Retina (tissue), 1 donor: ENCODE data around the gene RRP36.

ENCODE experiments used
- DNase-seq: peaks from one replicate; pipeline ENCODE4 v3.0.0-alpha.2; 2016

Gene RRP36

DNA sequence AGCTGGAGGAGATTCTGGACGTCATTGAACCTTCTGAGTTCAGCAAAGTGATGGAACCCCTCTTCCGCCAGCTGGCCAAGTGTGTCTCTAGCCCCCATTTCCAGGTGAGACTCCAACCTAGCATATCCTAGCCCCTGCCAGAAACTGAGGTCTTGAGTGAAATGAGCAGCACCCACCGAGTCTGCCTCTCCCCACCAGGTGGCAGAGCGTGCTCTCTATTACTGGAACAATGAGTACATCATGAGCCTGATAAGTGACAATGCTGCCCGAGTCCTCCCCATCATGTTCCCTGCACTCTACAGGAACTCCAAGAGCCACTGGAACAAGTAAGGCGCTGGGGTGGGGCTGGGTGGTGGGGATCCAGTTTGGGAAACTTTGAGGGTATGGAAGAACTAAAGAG is 12.3 kb upstream of the RRP36 start:
- DNase-seq, result no peak

DNA sequence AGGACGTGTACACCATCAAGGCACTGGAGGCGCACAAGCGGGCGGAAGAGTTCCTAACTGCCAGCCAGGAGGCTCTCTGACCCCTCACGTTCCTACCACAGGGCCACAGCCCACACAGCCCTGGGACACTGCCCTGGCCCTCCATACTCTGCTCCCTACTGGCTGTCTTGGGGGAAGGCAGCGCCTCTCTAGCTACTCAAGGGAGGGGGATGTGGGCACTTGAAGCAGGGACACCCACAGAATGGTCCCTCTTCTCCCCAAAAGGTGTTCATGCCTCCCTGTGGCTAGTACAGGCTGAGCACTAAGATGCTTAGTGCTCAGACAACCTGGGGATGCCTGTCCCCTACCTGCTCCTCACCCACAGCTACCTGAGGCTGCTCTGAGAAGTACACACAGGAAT is 10.2 kb upstream of the RRP36 start:
- no peak for DNase-seq

DNA sequence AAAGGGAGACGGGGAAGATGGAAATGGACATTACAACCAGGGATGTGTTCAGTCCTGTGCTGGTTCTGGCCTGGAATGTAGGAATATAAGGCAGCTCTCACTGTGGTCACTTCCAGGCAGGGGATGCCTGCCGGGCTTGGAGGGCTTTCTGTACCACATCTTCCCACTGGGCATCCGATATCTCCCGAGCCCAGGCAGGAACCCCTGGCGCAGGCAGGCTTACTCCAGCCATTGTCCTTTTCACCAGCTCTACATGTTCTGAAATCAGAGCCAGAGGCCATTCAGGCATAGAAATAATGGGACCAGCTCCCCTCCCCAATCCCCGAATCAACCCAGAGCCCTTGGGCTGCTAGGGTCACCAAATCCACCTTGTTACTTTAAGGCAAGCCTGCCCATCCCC is 9.1 kb upstream of the RRP36 start:
- DNase-seq, result no peak

DNA sequence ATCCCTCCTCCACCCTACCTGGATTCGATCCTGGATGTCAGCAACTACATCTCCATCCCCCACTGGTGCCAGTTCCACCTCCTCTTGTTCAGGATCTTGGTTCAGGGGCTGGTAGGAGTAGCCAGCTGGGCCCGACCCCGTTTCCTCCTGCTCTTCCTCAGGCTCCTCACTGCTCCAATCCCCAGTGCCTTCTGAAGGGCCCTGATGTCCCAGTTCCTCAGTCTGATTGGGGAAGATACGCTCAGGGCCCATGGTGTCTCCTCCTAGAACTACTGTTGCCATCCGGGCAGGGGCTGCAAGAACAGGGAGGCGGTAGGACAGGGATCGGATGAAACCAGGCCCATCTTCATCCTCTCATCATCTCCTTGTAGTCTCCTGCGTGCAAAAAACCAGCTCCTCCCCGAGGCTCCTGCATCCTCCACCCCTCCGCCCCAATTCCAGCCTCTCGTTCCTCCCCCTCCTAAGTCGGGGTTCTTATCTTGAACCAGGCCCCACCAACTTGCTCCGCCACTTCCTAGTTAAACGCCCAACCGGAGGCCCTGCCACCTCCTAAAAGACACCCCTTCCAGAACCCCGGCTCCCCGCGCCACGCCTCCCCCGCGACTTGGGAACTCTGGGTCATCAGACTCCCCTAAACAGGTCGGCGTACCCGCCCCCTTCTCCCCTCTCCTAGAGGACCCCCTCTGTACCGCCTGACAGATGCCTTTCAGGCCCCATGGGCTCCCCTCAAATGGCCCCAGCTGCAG is 8.2 kb upstream of the RRP36 start:
- no peak for DNase-seq

DNA sequence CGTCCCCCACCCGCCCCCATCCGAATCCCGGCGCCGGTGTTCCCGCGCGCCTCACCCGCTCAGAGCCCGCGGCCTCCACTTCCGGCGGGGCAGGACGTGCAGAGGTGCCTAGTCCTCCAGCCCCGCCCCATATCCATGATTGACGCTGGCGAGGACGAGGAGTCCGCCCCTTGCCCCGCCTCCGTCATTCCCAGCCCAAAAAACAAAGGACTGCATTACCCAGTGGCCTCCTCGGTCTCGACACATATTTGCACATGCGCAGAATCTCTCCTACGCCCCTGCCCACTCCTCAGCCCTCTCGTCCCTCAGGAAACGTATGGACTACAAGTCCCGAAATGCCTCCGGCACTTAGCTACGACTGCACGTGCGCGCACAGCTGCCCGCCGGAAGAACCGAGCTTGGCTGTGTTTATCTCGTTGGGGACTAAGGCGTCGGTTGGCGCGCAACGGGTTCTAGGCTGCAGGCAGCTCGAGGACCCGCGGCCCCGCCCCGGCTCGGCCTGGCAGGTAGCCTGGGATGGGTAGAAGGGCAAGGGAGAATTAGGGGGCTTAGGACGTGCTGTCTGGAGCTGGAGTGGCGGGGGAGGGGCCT is 7.5 kb upstream of the RRP36 start, which contains the start of the genes KLHDC3 and MEA1:
TSS of gene KLHDC3 (plus strand) at position 407 of the 591 bp plus-strand sequence. CDS start 2,944 bp downstream, outside the sequence.
TSS of gene MEA1 (minus strand) at position 104 of the 591 bp plus-strand sequence. CDS start 133 bp downstream, outside the sequence.
- DNase-seq, result peak; percentile 98

DNA sequence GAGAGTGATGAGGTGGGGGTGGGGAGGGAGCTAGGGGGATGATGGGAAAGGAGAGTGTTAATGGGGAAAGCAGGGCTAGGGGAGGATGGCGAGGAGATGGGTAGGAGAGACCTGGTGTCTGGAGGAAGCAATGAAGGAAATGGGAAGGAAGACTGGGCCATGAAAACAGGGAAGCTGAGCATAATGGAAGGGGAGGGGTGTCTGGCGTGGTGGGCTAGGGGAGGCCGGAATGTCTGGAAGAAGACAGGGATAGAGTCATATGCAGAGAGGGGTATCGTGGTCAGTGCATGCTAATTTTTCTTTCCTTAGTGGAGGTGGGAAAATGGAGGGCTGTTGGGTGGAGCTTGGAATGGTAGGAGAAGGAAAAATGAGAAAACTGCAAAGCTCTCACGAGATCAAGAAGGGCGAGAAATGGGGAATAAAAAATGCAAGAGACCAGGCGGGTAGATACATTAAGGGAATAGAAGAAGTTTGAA is 7.0 kb upstream of the RRP36 start:
- no peak for DNase-seq

DNA sequence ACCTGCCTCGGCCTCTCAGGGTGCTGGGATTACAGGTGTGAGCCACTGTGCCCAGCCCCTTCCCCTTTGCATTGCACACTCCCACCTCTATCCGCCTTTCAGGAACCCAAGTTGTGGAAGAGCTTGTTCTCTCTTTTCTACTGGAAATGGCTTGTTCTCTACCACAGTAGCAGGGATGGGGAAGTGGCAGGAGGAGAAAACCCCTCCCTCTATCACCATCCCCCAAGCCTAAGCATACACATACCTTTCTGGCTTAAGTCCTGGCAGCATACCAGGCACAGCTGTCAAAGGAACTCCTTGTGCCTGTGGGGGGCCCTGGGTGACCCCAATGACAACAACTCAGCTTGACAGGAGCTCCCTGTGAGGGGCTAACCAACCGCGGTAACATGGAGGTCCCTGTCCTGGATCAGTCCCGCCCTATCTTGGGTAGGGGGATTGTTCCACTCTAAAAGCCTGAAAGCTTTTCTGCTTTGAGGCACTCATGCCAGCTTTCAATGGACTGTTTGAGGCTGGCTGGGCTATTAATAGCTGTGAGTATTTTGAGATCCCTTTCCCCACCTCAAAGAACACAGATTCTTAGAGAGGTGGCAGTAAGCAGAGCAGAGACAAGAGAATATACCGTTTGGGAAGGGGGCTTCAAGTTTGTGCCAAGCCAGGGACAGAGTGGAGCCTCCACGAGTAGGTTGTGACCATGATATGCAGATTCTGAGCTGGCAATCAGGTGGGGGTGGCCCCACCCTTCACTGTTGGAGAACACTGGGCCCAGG is 5.1 kb upstream of the RRP36 start:
- no peak for DNase-seq

DNA sequence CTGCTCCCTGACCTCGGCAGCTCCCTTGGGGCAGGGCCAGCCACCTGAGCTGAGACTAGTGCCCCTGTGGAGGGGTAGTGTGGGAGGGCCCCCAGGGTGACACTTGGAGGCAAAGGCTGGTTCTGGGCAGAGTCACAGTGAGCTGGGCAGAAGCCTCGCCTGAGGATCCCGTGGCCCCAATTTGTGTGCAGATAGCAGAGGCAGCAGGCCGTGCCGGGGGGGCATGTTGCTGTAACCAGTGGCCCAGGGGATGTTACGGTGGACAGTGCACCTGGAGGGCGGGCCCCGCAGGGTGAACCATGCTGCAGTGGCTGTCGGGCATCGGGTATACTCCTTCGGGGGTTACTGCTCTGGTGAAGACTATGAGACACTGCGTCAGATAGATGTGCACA is 4.5 kb upstream of the RRP36 start:
- DNase-seq, result no peak

DNA sequence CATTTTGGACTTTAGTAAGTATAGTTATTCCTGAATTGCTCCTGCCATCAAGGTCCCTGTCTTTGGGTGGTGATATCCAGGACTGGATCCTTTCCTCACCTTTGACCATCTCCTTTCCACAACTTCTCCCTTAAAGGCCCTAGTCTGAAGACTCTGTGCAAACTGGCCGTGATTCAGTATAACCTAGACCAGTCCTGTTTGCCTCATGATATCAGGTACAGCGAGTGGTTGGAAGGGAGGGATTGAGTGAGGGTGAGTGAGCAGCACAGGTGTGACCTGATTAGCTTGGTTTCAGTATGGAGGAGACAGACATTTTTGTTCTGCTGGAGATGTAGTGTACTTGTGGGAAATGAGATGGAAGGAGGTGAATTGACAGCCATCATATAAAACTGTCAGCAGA is 2.3 kb upstream of the RRP36 start:
- no peak for DNase-seq

DNA sequence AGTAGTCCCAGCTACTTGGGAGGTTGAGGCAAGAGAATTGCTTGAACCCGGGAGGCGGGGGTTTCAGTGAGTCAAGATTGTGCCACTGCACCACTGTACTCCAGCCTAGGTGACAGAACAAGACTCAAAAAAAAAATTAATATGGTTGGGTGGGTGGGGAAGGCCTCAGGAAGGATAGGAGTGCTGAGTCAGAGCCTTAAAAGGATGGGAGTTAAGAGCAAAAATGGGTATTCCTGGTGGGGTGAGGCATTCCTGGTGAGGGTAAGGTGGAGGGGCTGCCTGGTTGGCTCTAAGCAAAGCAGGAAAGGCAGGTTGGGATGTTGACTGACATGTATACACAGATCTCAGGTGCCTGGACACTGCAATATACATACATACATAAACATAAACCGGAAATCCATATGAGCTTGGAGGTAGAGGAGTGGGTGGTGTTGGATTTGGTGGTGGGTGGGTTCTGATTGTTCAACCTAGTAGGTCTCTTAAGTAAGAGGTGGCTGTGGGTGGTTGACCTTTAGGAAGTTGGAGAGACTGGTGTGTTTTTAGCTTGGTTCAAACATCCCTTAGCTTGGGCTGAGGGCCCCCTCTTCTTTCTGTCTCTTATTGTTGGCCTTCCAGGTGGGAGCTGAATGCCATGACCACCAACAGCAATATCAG is 1.2 kb upstream of the RRP36 start:
- no peak for DNase-seq

DNA sequence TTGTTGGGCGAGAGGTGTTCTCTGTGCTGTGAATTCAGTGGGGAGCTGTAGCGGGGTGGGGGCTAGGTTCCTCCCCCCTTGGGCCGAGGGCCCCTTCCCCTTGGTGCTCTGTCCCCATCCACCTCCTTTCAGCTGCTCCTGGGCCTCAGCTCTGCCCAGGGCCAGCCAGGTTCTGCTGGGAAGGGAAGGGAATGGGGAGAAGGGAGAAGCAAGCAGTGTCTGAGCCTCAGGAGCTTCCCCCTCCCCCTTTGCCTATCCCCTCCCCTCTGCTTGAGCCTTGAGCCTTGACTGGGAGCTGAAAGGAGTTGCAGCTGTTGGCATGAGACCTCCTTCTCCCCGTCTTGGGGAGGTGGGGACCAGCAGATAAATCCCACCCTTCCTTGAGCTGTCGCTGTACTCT is 576 bp upstream of the RRP36 start:
- DNase-seq, result no peak

DNA sequence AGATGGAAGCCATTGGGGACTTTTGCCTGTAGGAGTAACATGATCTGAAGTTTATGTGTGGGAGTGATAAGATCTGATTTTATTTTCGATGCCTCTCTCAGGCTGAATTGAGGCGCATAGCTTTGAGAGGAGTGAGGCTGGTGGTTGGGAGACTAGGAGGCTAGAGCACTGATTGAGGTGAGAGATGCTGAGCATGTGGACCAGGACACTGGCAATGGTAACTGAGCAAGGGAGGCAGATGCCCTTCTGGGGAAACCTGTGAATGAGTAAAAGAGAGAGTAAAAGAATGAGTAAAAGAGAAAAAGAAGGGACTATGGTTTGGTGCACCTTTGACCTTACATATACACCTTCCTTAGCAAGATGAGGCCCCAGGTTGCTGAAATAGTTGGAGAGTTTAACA is 3.0 kb downstream of the RRP36 start:
- no peak for DNase-seq

DNA sequence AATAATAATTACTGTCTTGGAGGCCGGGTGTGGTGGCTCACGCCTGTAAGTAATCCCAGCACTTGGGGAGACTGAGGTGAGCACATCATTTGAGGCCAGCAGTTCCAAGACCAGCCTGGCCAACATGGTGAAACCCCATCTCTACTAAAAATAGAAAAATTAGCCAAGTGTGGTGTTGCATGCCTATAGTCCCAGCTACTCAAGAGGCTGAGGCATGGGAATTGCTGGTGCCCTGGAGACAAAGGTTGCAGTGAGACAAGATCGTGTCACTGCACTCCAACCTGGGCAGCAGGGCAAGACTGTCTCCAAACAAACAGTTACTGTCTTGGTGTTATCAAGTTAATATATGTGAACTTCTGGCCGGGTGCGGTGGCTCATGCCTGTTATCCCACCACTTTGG is 4.9 kb downstream of the RRP36 start:
- DNase-seq, result no peak

DNA sequence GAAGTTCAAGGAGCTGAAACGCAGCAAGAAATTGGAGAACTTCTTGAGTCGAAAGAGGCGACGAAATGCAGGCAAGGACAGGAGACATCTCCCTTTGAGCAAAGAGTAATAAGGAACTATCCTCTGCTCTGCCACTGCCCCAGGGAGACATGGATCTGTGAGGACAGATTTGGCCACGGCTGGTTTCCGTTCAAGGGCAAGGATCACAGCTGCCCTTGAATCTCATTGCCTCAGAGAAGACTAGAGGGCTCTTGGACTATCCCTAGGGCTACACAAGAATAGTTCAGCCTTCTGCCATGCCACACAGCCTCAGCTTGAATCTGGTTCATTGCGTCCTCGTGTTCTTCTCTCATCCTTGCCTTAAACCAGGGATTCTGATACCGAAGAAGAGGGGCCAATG is 7.7 kb downstream of the RRP36 start:
- no peak for DNase-seq

DNA sequence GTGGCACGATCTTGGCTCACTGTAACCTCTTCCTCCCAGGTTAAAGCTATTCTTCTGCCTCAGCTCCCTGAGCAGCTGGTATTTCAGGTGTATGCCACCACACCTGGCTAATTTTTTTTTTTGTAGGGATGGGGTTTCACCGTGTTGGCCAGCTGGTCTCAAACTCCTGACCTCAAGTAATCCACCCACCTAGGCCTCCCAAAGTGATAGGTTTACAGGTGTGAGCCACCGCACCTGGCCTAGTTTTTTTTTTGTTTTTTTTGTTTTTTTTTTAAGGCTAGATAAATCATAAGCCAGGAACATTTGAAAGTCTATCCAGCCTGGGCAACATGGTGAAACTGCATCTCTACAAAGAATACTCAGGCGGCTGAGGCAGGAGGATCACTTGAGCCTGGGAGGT is 10.9 kb downstream of the RRP36 start:
- no peak for DNase-seq

DNA sequence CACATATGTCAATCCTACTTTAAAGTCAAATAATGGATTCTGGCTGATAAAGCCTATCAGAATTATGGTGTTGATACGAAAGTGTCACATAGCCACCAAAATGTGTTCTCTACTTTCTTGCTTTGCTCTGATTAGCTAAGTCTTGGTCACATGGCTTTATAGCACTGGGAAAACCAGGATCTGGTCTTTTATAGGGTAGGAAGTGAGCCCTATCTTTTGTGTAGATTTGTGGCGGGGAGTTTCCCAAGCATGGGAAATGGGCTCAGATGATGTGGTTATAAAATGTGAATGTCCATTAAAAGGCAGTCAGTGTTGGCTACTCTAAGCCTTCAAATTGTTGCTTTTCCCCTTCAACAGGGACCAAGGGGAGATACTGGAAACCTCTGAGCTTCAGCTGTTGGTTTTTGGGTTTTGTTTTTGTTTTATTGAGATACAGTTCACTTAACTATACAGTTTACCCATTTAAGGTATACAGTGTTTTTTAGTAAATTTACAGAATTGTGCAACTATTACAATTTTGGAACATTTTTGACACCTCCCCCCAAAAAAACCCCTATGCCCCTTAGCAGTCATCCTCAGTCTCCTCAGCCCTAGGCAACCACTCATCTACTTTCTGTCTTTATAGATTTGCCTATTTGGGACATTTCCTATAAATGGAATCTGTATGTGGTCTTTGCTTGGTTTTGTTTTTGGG is 12.2 kb downstream of the RRP36 start:
- no peak for DNase-seq

DNA sequence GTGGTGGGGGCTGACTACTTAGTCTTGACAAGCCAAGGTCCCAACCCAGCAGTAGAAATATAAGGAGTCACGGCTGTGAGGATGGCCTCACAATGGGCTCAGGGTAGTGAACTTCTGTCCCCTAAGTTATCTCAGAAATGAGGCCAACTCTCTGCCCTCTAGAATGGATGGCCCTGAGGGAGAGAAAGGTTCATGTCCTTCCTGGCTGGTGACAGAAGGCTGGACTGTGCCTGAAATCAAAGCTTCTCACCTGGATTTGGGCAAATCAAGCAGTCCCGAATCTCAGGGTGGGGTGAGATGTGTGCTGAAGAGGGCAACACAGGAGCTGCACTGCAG is 12.7 kb downstream of the RRP36 start:
- DNase-seq, result no peak

DNA sequence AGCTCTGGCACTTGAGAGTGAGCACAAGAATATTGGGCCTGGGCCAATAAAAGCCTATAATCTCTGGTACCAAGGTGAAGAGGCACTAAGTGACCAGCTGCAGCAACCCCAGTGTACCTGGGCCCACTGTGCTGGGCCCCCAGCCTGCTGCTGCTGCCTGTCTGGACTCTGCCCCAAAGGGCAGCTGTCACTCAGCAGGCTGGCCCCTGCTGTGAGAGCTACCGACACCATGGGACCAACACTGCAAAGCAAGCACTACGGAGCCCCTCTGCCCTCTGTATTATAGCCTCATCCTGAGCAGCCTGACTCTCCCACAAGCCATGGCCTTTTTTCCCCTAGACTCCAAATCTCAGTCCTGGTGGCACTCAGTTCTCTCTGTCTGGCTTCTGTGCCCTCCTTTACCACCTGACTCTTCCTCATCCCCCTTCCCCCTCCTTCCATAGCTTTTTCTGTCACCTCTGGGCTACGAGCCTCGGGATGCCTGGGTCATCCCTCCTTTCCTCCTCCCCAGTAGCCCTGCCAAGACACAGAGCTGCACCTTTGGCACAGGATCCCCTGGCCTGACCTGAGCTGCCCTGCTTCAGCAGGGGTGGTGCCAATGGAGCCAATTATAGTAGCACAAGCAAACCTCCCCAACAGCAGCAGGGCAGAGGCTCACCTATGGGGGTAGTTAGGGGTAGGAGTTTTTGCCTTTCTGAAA is 14.2 kb downstream of the RRP36 start:
- DNase-seq, result no peak

DNA sequence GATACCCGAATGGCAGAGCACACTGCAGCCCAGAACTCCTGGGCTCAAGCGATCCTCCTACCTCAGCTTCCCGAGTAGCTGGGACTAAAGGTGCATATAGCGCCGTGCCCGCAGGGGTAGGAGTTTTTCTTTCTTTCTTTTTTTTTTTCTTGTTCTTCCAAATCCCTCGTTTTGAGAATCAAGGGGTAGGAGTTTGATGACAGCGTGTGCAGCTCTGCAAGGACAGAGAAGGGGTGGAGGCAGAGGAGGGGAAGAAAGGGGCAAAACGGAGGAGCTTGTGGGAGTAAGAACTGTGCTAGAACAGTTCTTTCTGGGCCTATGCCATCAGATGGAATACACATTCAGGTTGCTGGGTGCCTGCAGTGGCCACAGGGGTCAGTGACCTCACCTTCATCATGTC is 15.3 kb downstream of the RRP36 start:
- no peak for DNase-seq

DNA sequence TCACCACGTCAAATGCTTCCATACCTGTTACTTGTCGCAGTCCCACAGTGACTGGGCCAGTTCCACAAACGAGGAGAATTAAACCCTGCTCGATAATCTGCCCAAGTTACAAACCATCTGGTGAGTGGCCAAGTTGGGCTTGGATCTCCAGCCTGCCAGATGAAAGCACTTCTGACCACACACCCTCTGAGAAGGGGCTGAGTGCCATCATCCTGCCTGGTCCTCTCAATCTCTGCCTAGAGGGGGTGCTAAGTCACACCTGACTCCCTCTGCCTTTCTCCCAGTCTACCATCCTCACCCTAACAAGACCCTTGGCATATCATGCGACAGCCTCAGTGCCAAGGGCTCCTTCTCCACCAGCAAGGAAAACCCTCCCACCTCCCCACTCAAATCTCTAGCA is 15.8 kb downstream of the RRP36 start:
- DNase-seq, result no peak

DNA sequence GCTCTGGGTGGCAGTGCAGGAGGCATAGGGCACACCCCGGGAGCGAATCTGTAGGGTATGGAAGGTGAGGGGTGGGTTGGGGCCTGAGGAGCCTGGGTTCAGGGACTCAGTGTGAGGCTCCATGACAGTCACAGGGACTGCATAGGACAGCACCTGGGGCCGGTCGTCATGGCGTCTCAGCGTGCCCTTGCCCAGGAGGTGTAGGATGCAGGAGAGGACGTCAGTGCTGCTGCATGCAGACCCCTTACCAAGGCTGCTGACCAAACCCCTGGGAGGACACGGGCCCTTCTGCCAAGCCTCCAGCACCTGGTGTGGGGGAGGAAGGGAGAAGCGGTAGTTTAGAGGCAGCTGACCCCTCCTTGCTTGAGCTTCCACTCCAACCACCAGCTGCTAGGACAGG is 16.3 kb downstream of the RRP36 start:
- DNase-seq, result no peak

DNA sequence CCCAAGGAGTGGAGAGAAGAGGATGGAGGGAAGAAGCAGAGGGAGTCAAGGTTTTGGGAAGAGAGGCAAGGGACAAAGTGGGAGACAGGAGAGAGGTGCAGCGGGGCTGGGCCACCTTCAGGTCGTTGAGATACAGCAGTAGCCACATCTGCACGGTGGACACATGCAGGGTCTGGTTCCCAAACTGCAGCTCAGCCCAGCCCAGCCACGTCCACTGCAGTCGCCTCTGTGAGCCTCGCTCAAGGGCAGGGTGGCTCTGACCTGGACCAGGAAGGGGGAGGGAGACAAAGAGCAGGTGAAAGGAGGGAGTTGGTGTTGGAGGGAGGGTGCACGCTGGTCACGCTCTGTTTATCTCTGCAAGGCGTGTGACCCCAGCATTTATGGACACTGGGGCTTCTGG is 17.3 kb downstream of the RRP36 start:
- DNase-seq, result no peak
